ENCODE data around the gene MYBBP1A.

- TF ChIP-seq CTCF (IDR thresholded peaks at IDR 0.05 in 2 of 3, conservative IDR thresholded peaks at IDR 0.05 in 1 of 3; ENCODE audit: borderline replicate concordance in 1 of 3, insufficient read depth in 1 of 3, low read depth in 2 of 3, low read length in 2 of 3), result no peak
- no peak for TF ChIP-seq POLR2A (IDR thresholded peaks at IDR 0.05; ENCODE audit: borderline replicate concordance, extremely low read depth, insufficient read depth, insufficient read length)
- TF ChIP-seq EGR1 (IDR thresholded peaks at IDR 0.05; ENCODE audit: low read depth), result no peak
- TF ChIP-seq EZH2 (IDR thresholded peaks at IDR 0.05), result no peak
- no peak for TF ChIP-seq TCF7L2 (IDR thresholded peaks at IDR 0.05; ENCODE audit: borderline replicate concordance, extremely low read depth, insufficient read depth, insufficient read length)
- no peak for TF ChIP-seq YY1 (IDR thresholded peaks at IDR 0.05; ENCODE audit: extremely low read depth, insufficient replicate concordance, low read depth, low read length)
- TF ChIP-seq CEBPB (IDR thresholded peaks at IDR 0.05; ENCODE audit: low read depth), result no peak
These were observed 5.2 kb downstream of the MYBBP1A start for GRCh38 chr17:4549781-4550533.
